Hepatocyte (in vitro differentiated cells): ENCODE data around the gene TMED7.

Source experiments
- CTCF ChIP-seq: fragments of 200-600 bp; sonication (generic); IDR thresholded peaks from 2 replicates; pipeline ENCODE4 v1.5.1; 2016; ENCODE audit warnings: antibody characterized with exemption, mild to moderate bottlenecking; ENCODE audit not compliant: poor library complexity
- EZH2 ChIP-seq: fragments of 200-600 bp; sonication (generic); IDR thresholded peaks from 2 replicates; pipeline ENCODE4 v1.6.1; 2016; ENCODE audit warnings: antibody characterized with exemption, mild to moderate bottlenecking, borderline replicate concordance

- TF ChIP-seq CTCF (no peak), EZH2 (no peak)
These were observed 16.1 kb upstream of the TMED7 start for GRCh38 chr5:115641948-115642347.
